WERI-Rb-1 (cell line): ENCODE data around the gene ITPK1.
A peak's percentile ranks its signal among the peaks of the same experiment; 100 is the strongest.

Experiments used
- DNase-seq: peaks from one replicate; pipeline ENCODE4 v3.0.0-alpha.2; 2020
- H3K27ac ChIP-seq: fragments of 250-450 bp; sonication (Bioruptor Pico); 2 replicates; pipeline ENCODE4 v1.5.1; 2020; ENCODE audit warnings: mild to moderate bottlenecking, moderate library complexity
- H3K27me3 ChIP-seq: fragments of 250-450 bp; sonication (Bioruptor Pico); 2 replicates; pipeline ENCODE4 v1.5.1; 2021; ENCODE audit warnings: mild to moderate bottlenecking, low read depth, moderate library complexity; ENCODE audit not compliant: insufficient read depth, severe bottlenecking
- H3K36me3 ChIP-seq: fragments of 250-450 bp; sonication (Bioruptor Pico); 2 replicates; pipeline ENCODE4 v1.5.1; 2020; ENCODE audit warnings: mild to moderate bottlenecking, moderate library complexity
- H3K4me3 ChIP-seq: 2 replicates; pipeline ENCODE4 v1.5.1; 2011; ENCODE audit warnings: low read depth, mild to moderate bottlenecking, control low read depth, low read length
- H3K9me3 ChIP-seq: fragments of 250-450 bp; sonication (Bioruptor Pico); 2 replicates; pipeline ENCODE4 v1.5.1; 2021; ENCODE audit warnings: mild to moderate bottlenecking, moderate library complexity; ENCODE audit not compliant: severe bottlenecking
- TF ChIP-seq, protein P1 (sequence below): IDR thresholded peaks from 2 replicates; pipeline ENCODE4 v1.5.1; 2011; ENCODE audit warnings: low read depth, mild to moderate bottlenecking, control low read depth, inconsistent platforms, low read length

ITPK1 gene

DNA sequence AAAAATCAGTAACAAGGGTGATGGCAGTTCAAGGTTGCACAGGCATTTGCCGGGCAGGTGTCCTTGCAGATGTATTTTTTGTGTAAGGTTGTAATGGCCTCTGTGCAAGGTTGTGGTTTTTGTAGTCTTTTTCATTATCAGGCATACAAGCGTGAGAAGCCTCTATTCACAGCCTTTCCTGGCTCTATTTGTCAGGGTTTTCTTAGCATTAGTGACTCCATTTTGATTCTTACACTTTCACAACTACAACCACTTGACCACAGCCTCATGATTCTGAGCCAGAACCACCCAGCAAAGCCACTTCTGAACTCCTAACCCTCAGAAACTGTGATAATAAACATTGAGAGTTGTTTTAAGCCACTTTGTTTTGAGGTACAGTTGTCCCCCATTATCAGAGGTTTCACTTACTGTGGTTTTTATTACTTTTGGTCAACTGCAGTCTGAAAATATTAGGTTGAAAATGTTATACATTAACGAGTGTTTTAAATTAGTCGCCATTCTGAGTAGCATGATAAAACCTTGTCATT is 220.3 kb downstream of the ITPK1 start:
- TF ChIP-seq, protein P1, sequence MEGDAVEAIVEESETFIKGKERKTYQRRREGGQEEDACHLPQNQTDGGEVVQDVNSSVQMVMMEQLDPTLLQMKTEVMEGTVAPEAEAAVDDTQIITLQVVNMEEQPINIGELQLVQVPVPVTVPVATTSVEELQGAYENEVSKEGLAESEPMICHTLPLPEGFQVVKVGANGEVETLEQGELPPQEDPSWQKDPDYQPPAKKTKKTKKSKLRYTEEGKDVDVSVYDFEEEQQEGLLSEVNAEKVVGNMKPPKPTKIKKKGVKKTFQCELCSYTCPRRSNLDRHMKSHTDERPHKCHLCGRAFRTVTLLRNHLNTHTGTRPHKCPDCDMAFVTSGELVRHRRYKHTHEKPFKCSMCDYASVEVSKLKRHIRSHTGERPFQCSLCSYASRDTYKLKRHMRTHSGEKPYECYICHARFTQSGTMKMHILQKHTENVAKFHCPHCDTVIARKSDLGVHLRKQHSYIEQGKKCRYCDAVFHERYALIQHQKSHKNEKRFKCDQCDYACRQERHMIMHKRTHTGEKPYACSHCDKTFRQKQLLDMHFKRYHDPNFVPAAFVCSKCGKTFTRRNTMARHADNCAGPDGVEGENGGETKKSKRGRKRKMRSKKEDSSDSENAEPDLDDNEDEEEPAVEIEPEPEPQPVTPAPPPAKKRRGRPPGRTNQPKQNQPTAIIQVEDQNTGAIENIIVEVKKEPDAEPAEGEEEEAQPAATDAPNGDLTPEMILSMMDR, result no peak
- no peak overlapping the region for H3K27ac ChIP-seq
- no peaks in the 10 kb centered on the region for H3K9me3 ChIP-seq
- H3K27me3 ChIP-seq, result no peaks in the 10 kb centered on the region
- no peak for DNase-seq
- no peaks in the 10 kb centered on the region for H3K36me3 ChIP-seq
- H3K4me3 ChIP-seq, result no peak overlapping the region

- TF ChIP-seq, protein P1, result no peak
- no peak overlapping the region for H3K4me3 ChIP-seq
- DNase-seq, result no peak
- H3K9me3 ChIP-seq, result peaks cover 7% of the 10 kb centered on the region
- no peaks in the 10 kb centered on the region for H3K36me3 ChIP-seq
- H3K27me3 ChIP-seq, result no peaks in the 10 kb centered on the region
- no peak overlapping the region for H3K27ac ChIP-seq
These were observed 223.1 kb downstream of the ITPK1 start for GRCh38 chr14:92892589-92892988.

DNA sequence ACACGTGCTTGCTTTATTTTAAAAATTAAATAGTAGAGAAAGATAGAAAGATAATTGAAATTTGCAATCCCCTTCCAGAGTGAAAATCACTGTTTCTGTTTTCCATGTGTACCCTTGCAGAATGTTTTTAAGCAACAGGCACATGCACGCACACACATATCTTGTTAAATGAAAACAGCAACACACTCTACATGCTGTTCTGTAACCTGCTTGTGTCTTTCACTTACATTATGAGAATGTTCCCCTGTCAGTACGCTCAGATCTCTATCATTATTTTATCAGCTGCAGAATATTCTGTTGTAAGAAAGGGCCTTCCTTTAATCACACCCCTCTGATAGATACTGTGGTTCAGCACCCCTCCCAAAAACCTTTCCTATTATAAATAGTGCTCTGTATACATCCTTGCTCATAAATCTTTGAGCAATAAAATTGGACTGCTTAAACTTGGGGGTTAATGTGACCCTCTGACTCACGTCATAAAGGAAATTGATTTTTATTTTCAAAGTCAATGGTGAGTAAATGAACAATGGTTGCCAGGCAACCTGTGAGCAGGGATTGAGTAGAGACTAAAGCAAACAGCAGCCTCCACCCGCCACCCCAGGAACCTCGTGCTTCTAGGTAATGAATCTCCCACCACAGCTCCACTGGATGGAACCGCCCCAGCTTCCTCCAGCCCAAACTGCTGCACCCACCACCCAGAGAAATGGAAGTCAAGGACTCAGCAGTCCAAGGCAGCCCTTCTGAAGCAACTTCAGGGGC is 224.7 kb downstream of the ITPK1 start:
- TF ChIP-seq, protein P1, result no peak
- no peaks in the 10 kb centered on the region for H3K27me3 ChIP-seq
- H3K27ac ChIP-seq, result no peak overlapping the region
- no peaks in the 10 kb centered on the region for H3K36me3 ChIP-seq
- H3K4me3 ChIP-seq, result no peak overlapping the region
- DNase-seq, result no peak
- H3K9me3 ChIP-seq, result peaks cover 7% of the 10 kb centered on the region

- TF ChIP-seq, protein P1, result no peak
These were observed 226.8 kb downstream of the ITPK1 start for GRCh38 chr14:92888896-92889295.

GRCh38 chr14:92887157-92887556 is 228.6 kb downstream of the ITPK1 start:
- Histone ChIP-seq H3K4me3 (no peak overlapping the region), H3K27me3 (no peaks in the 10 kb centered on the region), H3K9me3 (peaks cover 7% of the 10 kb centered on the region), H3K27ac (peak overlapping the region; percentile 91), H3K36me3 (no peaks in the 10 kb centered on the region)
- no peak for DNase-seq
- TF ChIP-seq, protein P1, result no peak

More at GRCh38 chr14:92888896-92889295, 226.8 kb downstream of the ITPK1 start:
- no peak overlapping the region for H3K27ac ChIP-seq
- H3K4me3 ChIP-seq, result no peak overlapping the region
- peaks cover 7% of the 10 kb centered on the region for H3K9me3 ChIP-seq
- H3K36me3 ChIP-seq, result no peaks in the 10 kb centered on the region
- H3K27me3 ChIP-seq, result no peaks in the 10 kb centered on the region
- DNase-seq, result no peak
